A549 (cell line): ENCODE results near the gene ORAI1.

Experiments used
- CTCF ChIP-seq: fragments of >200 bp; sonication (Bioruptor Twin); formaldehyde crosslinking; IDR thresholded peaks from 3 replicates; pipeline ENCODE4 v1.5.1; 2016
- HOXB13 ChIP-seq: fragments of 250-450 bp; sonication (Bioruptor Pico); IDR thresholded peaks from 2 replicates; pipeline ENCODE4 v1.5.0; 2020; ENCODE audit warnings: low read depth, mild to moderate bottlenecking, moderate library complexity
- KDM1A ChIP-seq: fragments of 200-600 bp; sonication (generic); IDR thresholded peaks from 2 replicates; pipeline ENCODE4 v1.6.1; 2016; ENCODE audit warnings: low read depth, mild to moderate bottlenecking
- KDM5A ChIP-seq: fragments of 200-600 bp; sonication (generic); IDR thresholded peaks from 2 replicates; pipeline ENCODE4 v1.6.1; 2016; ENCODE audit warnings: antibody characterized with exemption, mild to moderate bottlenecking
- MAZ ChIP-seq: fragments of 150-350 bp; IDR thresholded peaks from 2 replicates; pipeline ENCODE4 v1.6.1; 2014; ENCODE audit warnings: antibody characterized with exemption, low read depth, low read length, borderline replicate concordance
- NPAS2 ChIP-seq: fragments of 250-450 bp; sonication (Bioruptor Pico); IDR thresholded peaks from 2 replicates; pipeline ENCODE4 v1.8.0; 2022; ENCODE audit warnings: mild to moderate bottlenecking, moderate library complexity, borderline replicate concordance
- POLR2A ChIP-seq: IDR thresholded peaks from 2 replicates; pipeline ENCODE4 v1.6.1; 2012; ENCODE audit warnings: mild to moderate bottlenecking, low read length
- POLR2AphosphoS2 ChIP-seq: conservative IDR thresholded peaks from 2 replicates; pipeline ENCODE4 v1.6.1; 2012; ENCODE audit warnings: low read length, improper control_type of control experiment, inconsistent platforms
- REST ChIP-seq: fragments of 200-600 bp; sonication (generic); IDR thresholded peaks from 2 replicates; pipeline ENCODE4 v1.6.1; 2016; ENCODE audit warnings: antibody characterized with exemption, mild to moderate bottlenecking, moderate library complexity
- RNF2 ChIP-seq: fragments of 200-600 bp; sonication (generic); IDR thresholded peaks from 2 replicates; pipeline ENCODE4 v1.6.1; 2016; ENCODE audit warnings: low read depth, mild to moderate bottlenecking, antibody characterized with exemption, moderate library complexity, borderline replicate concordance

- TF ChIP-seq CTCF (no peak), POLR2AphosphoS2 (no peak), NPAS2 (CRISPR knock-in tag) (no peak), KDM5A (no peak), MAZ (no peak), HOXB13 (CRISPR knock-in tag) (no peak), POLR2A (no peak), KDM1A (no peak), REST (no peak), RNF2 (no peak)
Observed at GRCh38 chr12:121576851-121577391, 49.4 kb upstream of the ORAI1 start.
